Measurements from ENCODE around the gene TRIO.

TRIO gene

GRCh38 chr5:14272548-14273205 lies 129.5 kb downstream of the TRIO start (continued):
- TF ChIP-seq, protein P1, sequence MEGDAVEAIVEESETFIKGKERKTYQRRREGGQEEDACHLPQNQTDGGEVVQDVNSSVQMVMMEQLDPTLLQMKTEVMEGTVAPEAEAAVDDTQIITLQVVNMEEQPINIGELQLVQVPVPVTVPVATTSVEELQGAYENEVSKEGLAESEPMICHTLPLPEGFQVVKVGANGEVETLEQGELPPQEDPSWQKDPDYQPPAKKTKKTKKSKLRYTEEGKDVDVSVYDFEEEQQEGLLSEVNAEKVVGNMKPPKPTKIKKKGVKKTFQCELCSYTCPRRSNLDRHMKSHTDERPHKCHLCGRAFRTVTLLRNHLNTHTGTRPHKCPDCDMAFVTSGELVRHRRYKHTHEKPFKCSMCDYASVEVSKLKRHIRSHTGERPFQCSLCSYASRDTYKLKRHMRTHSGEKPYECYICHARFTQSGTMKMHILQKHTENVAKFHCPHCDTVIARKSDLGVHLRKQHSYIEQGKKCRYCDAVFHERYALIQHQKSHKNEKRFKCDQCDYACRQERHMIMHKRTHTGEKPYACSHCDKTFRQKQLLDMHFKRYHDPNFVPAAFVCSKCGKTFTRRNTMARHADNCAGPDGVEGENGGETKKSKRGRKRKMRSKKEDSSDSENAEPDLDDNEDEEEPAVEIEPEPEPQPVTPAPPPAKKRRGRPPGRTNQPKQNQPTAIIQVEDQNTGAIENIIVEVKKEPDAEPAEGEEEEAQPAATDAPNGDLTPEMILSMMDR (tag by site-specific recombination; IDR thresholded peaks at IDR 0.05), result no peak
- no peak for TF ChIP-seq ZNF26 (tag by site-specific recombination; IDR thresholded peaks at IDR 0.05)
- TF ChIP-seq ZXDB (tag by site-specific recombination; IDR thresholded peaks at IDR 0.05), result no peak
- TF ChIP-seq ZNF747 (tag by site-specific recombination; IDR thresholded peaks at IDR 0.05), result no peak
- TF ChIP-seq ZNF639 (tag by site-specific recombination; IDR thresholded peaks at IDR 0.05), result peak; percentile 93
- no peak for TF ChIP-seq ZNF645 (tag by site-specific recombination; IDR thresholded peaks at IDR 0.05)
- no peak for TF ChIP-seq ZNF621 (tag by site-specific recombination; IDR thresholded peaks at IDR 0.05)
- TF ChIP-seq, protein P2, sequence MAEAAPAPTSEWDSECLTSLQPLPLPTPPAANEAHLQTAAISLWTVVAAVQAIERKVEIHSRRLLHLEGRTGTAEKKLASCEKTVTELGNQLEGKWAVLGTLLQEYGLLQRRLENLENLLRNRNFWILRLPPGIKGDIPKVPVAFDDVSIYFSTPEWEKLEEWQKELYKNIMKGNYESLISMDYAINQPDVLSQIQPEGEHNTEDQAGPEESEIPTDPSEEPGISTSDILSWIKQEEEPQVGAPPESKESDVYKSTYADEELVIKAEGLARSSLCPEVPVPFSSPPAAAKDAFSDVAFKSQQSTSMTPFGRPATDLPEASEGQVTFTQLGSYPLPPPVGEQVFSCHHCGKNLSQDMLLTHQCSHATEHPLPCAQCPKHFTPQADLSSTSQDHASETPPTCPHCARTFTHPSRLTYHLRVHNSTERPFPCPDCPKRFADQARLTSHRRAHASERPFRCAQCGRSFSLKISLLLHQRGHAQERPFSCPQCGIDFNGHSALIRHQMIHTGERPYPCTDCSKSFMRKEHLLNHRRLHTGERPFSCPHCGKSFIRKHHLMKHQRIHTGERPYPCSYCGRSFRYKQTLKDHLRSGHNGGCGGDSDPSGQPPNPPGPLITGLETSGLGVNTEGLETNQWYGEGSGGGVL (tag by site-specific recombination; IDR thresholded peaks at IDR 0.05), result no peak
- no peak for TF ChIP-seq ZNF157 (tag by site-specific recombination; IDR thresholded peaks at IDR 0.05)
- no peak for TF ChIP-seq ZNF274 (IDR thresholded peaks at IDR 0.05; ENCODE audit: low read length)
- TF ChIP-seq ZNF274 (tag by site-specific recombination; IDR thresholded peaks at IDR 0.05; ENCODE audit: borderline replicate concordance), result no peak
- TF ChIP-seq TRIM28 (IDR thresholded peaks at IDR 0.05; ENCODE audit: borderline replicate concordance, low read length), result no peak
- peak; percentile 77 for TF ChIP-seq ZNF843 (tag by site-specific recombination; IDR thresholded peaks at IDR 0.05)
- no peak for TF ChIP-seq REPIN1 (tag by site-specific recombination; IDR thresholded peaks at IDR 0.05; ENCODE audit: low read depth)
- no peak for TF ChIP-seq ZNF391 (tag by site-specific recombination; IDR thresholded peaks at IDR 0.05; ENCODE audit: borderline replicate concordance, low read depth)
- TF ChIP-seq ZFP69B (tag by site-specific recombination; IDR thresholded peaks at IDR 0.05), result peak; percentile 50; the same call in 1 of the 2 replicates
- no peak for TF ChIP-seq ZIC2 (tag by site-specific recombination; IDR thresholded peaks at IDR 0.05)
- peak; percentile 64 for TF ChIP-seq BCL11A (tag by site-specific recombination; IDR thresholded peaks at IDR 0.05; ENCODE audit: low read depth)
- TF ChIP-seq AEBP2 (tag by site-specific recombination; IDR thresholded peaks at IDR 0.05; ENCODE audit: borderline replicate concordance), result no peak
- TF ChIP-seq ZNF561 (tag by site-specific recombination; IDR thresholded peaks at IDR 0.05; ENCODE audit: borderline replicate concordance), result 0 out of 2 replicates have a peak, but pooled peaks have one; percentile 64
- TF ChIP-seq ZNF24 (tag by site-specific recombination; IDR thresholded peaks at IDR 0.05), result peak; percentile 62; the same call in 1 of the 2 replicates
- no peak for TF ChIP-seq ZNF530 (tag by site-specific recombination; IDR thresholded peaks at IDR 0.05; ENCODE audit: low read depth)
- TF ChIP-seq ZNF585B (tag by site-specific recombination; IDR thresholded peaks at IDR 0.05), result no peak
- no peak for TF ChIP-seq ZBTB11 (tag by site-specific recombination; conservative IDR thresholded peaks at IDR 0.05; ENCODE audit: low read depth)
- TF ChIP-seq, protein P3, sequence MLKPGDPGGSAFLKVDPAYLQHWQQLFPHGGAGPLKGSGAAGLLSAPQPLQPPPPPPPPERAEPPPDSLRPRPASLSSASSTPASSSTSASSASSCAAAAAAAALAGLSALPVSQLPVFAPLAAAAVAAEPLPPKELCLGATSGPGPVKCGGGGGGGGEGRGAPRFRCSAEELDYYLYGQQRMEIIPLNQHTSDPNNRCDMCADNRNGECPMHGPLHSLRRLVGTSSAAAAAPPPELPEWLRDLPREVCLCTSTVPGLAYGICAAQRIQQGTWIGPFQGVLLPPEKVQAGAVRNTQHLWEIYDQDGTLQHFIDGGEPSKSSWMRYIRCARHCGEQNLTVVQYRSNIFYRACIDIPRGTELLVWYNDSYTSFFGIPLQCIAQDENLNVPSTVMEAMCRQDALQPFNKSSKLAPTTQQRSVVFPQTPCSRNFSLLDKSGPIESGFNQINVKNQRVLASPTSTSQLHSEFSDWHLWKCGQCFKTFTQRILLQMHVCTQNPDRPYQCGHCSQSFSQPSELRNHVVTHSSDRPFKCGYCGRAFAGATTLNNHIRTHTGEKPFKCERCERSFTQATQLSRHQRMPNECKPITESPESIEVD (tag by site-specific recombination; IDR thresholded peaks at IDR 0.05), result peak; percentile 96
